ENCODE measurements around the gene SLC17A7. TPM values are rescaled to one million over a fixed set of nuclear protein-coding genes. Genes with fewer than 3 reads are reported as not detected.
A peak's percentile ranks its signal among the peaks of the same experiment; 100 is the strongest.

Gene SLC17A7
- total and polyA plus RNA-seq, 9 of the 15 experiments (the other 6 are each of a cell fraction or from before 2014, with no cell fraction given), result 1.1 to 15.7 (median 2.4) TPM

DNA sequence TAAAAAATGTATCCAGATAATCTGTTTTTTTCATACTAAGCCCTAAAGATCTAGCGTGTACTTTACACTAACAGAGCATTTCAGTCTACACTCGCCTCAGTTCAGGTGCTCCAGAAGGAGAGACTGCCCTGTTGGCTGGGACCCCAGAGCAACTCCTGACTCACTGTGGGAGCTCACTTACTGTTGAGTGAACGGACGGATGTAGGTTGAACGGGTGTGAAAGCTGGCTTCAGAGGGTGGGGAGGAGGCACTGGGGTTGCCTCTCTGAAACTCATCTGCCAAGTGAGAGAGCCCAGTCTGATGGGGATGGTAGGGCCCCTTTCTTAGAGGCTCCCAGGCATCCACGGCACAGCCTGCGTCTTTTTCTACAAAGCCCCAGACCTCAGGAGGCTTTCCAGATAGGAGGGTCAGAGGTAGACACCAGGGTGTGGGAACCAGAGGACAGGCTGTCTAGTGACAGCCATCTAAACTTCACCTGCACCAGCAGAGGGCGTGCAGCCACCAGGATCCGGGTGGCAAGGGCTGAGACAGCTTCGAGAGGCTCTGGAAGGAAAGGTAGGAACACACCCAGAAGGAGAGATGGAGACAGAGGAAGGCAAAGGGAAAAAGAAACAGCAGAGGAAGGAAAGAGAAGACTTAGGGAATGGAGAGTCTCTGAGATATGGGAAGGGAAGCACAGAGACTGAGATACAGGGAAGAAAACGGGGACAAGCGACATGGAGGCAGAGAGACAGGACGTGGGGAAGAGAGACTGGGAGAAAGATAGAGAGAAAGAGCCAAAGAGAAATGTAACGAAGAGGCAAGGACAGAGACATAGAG lies 49.5 kb downstream of the SLC17A7 start:
- ChIA-PET POLR2A (interaction anchor here (0.6 to 1.3 kb wide), 10 partner anchors 15 to 477 kb away, joined by 3 to 4 read pairs (median 3); partner anchors contain the start of gene RPS11), CTCF (ENCODE audit: low intra/inter-chr PET ratio) (interaction anchor here (1.0 to 4.4 kb wide), 5 partner anchors 52 to 180 kb away, joined by 3 to 59 read pairs (median 4); no protein-coding TSS in a partner anchor)
- DNase-seq (ENCODE audit: extremely low read depth in 1 of 4, low spot score in 3 of 4) (peak; percentile 87 to 92 (median 89)), ATAC-seq (peak; percentile 95), FAIRE-seq (peak; percentile 100)
- H3K4me2 ChIP-seq (ENCODE audit: insufficient read depth, low read length), result peak overlapping the region; percentile 58; the same call in 1 of the 2 replicates
- H4K20me1 ChIP-seq (replicated peaks; ENCODE audit: control insufficient read depth, insufficient read depth, low read length), result no peaks in the 10 kb centered on the region
- no peak overlapping the region for H3K4me3 ChIP-seq
- in situ Hi-C loops (cut with MboI), result loop anchor here (5.0 kb wide), 1 partner anchor 46 kb away; no protein-coding TSS in a partner anchor
- H2AFZ ChIP-seq (ENCODE audit: low read depth, low read length), result peak overlapping the region; percentile 88
- 22% methylated on average over 14 of the region's 14 CpGs for WGBS (ENCODE audit: insufficient coverage, low coverage, missing lambda C conversion rate)
- intact Hi-C loops (cut with micrococcal nuclease), result loop anchor here (1.0 to 2.0 kb wide), 3 partner anchors 39 to 79 kb away; no protein-coding TSS in a partner anchor
- no peaks in the 10 kb centered on the region for H3K27me3 ChIP-seq (ENCODE audit: control insufficient read depth in 2 of 2, insufficient read depth in 2 of 2, low read length in 2 of 2)
- H3K4me1 ChIP-seq (replicated peaks in 1 of 2; ENCODE audit: control insufficient read depth in 2 of 2, insufficient read depth in 2 of 2, low read length in 2 of 2), result peaks cover 7 to 45% of the 10 kb centered on the region in 2 experiments; a peak in 4 of 5 replicates
- H3K9me1 ChIP-seq (ENCODE audit: control insufficient read depth, insufficient read depth, low read length), result no peaks in the 10 kb centered on the region
- H3K9ac ChIP-seq (ENCODE audit: insufficient read depth in 1 of 2, low read depth in 2 of 2, low read length in 2 of 2), result peak overlapping the region in 1 of 2 experiments; percentile 81; a peak in 1 of 4 replicates
- no peaks in the 10 kb centered on the region for H3K79me2 ChIP-seq (ENCODE audit: control insufficient read depth, insufficient read depth, low read length)
- H3K27ac ChIP-seq (ENCODE audit: extremely low read depth, low read depth, low read length), result 0 out of 3 replicates have a peak overlapping the region, but pooled peaks have one; percentile 19
- no peaks in the 10 kb centered on the region for H3K36me3 ChIP-seq (ENCODE audit: control insufficient read depth, insufficient read depth, low read length)
- 0 out of 2 replicates have a peak, but pooled peaks cover 3% of the 10 kb centered on the region for H3K9me3 ChIP-seq (replicated peaks; ENCODE audit: control insufficient read depth, insufficient read depth, low read depth, low read length)
- no TSS peak for BruUV-seq (replicated peaks)
- TF ChIP-seq MXI1 (IDR thresholded peaks at IDR 0.05; ENCODE audit: low read depth, low read length) (no peak), ZNF764 (CRISPR knock-in tag; IDR thresholded peaks at IDR 0.05; ENCODE audit: low read depth) (no peak), U2AF2 (optimal IDR thresholded peaks at IDR 0.05; ENCODE audit: low read depth, low read length) (no peak), ZNF717 (CRISPR knock-in tag; IDR thresholded peaks at IDR 0.05) (no peak), ARHGAP35 (IDR thresholded peaks at IDR 0.05; ENCODE audit: partially characterized antibody) (peak; percentile 79), NCOA6 (IDR thresholded peaks at IDR 0.05) (no peak), NUFIP1 (IDR thresholded peaks at IDR 0.05; ENCODE audit: partially characterized antibody) (no peak), CBX1 (IDR thresholded peaks at IDR 0.05; ENCODE audit: low read depth) (no peak), TCF7L2 (IDR thresholded peaks at IDR 0.05; ENCODE audit: low read depth, low read length) (0 out of 2 replicates have a peak, but pooled peaks have one; percentile 7), EP300 (IDR thresholded peaks at IDR 0.05; ENCODE audit: low read length) (no peak), ZNF644 (tag; IDR thresholded peaks at IDR 0.05; ENCODE audit: low read depth) (no peak), PPARD (CRISPR knock-in tag; IDR thresholded peaks at IDR 0.05) (no peak), PCBP1 (IDR thresholded peaks at IDR 0.05; ENCODE audit: low read depth, low read length, poor library complexity, severe bottlenecking) (no peak), CEBPB (tag; IDR thresholded peaks at IDR 0.05) (no peak)
- TF ChIP-seq, protein P1, sequence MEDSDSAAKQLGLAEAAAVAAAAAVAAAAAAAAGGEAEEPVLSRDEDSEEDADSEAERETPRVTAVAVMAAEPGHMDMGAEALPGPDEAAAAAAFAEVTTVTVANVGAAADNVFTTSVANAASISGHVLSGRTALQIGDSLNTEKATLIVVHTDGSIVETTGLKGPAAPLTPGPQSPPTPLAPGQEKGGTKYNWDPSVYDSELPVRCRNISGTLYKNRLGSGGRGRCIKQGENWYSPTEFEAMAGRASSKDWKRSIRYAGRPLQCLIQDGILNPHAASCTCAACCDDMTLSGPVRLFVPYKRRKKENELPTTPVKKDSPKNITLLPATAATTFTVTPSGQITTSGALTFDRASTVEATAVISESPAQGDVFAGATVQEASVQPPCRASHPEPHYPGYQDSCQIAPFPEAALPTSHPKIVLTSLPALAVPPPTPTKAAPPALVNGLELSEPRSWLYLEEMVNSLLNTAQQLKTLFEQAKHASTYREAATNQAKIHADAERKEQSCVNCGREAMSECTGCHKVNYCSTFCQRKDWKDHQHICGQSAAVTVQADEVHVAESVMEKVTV (CRISPR knock-in tag; IDR thresholded peaks at IDR 0.05), result peak; percentile 93
- TF ChIP-seq, protein P2, sequence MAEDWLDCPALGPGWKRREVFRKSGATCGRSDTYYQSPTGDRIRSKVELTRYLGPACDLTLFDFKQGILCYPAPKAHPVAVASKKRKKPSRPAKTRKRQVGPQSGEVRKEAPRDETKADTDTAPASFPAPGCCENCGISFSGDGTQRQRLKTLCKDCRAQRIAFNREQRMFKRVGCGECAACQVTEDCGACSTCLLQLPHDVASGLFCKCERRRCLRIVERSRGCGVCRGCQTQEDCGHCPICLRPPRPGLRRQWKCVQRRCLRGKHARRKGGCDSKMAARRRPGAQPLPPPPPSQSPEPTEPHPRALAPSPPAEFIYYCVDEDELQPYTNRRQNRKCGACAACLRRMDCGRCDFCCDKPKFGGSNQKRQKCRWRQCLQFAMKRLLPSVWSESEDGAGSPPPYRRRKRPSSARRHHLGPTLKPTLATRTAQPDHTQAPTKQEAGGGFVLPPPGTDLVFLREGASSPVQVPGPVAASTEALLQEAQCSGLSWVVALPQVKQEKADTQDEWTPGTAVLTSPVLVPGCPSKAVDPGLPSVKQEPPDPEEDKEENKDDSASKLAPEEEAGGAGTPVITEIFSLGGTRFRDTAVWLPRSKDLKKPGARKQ (CRISPR knock-in tag; IDR thresholded peaks at IDR 0.05), result no peak
- TF ChIP-seq, protein P3, sequence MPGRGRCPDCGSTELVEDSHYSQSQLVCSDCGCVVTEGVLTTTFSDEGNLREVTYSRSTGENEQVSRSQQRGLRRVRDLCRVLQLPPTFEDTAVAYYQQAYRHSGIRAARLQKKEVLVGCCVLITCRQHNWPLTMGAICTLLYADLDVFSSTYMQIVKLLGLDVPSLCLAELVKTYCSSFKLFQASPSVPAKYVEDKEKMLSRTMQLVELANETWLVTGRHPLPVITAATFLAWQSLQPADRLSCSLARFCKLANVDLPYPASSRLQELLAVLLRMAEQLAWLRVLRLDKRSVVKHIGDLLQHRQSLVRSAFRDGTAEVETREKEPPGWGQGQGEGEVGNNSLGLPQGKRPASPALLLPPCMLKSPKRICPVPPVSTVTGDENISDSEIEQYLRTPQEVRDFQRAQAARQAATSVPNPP (IDR thresholded peaks at IDR 0.05; ENCODE audit: borderline replicate concordance, insufficient read depth, insufficient read length), result no peak
